GM23338 (cell line): Measurements from ENCODE around the gene CDH23. TPM values are rescaled to one million over a fixed set of nuclear protein-coding genes. Genes with fewer than 3 reads are reported as not detected.

Source experiments
- ATAC-seq: fragments of 200-7000 bp; cut with Tn5 transposase; 3 replicates; pipeline ENCODE4 v1.9.1; 2020
- DNase-seq: peaks from one replicate; pipeline ENCODE4 v3.0.0-alpha.2; 2015; ENCODE audit warnings: low spot score
- H2AFZ ChIP-seq: fragments of 200-600 bp; sonication (generic); 2 replicates; pipeline ENCODE4 v1.8.0; 2016; ENCODE audit warnings: antibody characterized with exemption, mild to moderate bottlenecking, moderate library complexity
- H3F3A ChIP-seq: fragments of 200-600 bp; sonication (generic); replicated peaks from 2 replicates; pipeline ENCODE4 v1.8.0; 2017; ENCODE audit warnings: antibody characterized with exemption, mixed run types, low read depth
- H3K27ac ChIP-seq: fragments of 200-600 bp; sonication (generic); 2 replicates; pipeline ENCODE4 v1.6.1; 2016; ENCODE audit warnings: low read depth
- H3K27me3 ChIP-seq: fragments of 200-600 bp; sonication (generic); 2 replicates; pipeline ENCODE4 v1.8.0; 2016; ENCODE audit warnings: mild to moderate bottlenecking, mixed run types, moderate library complexity; ENCODE audit not compliant: insufficient read depth
- H3K36me3 ChIP-seq: fragments of 200-600 bp; sonication (generic); 2 replicates; pipeline ENCODE4 v1.8.0; 2016; ENCODE audit warnings: mild to moderate bottlenecking; ENCODE audit not compliant: insufficient read depth
- H3K4me1 ChIP-seq: fragments of 200-600 bp; sonication (generic); 2 replicates; pipeline ENCODE4 v1.8.0; 2016; ENCODE audit warnings: mild to moderate bottlenecking, moderate library complexity; ENCODE audit not compliant: insufficient read depth
- H3K4me2 ChIP-seq: fragments of 200-600 bp; sonication (generic); 2 replicates; pipeline ENCODE4 v1.7.1; 2017; ENCODE audit warnings: mixed run types
- H3K4me3 ChIP-seq: fragments of 200-600 bp; sonication (generic); 2 replicates; pipeline ENCODE4 v1.6.1; 2016; ENCODE audit warnings: mixed run types
- H3K79me2 ChIP-seq: fragments of 200-600 bp; sonication (generic); replicated peaks from 2 replicates; pipeline ENCODE4 v1.8.0; 2017; ENCODE audit warnings: mild to moderate bottlenecking; ENCODE audit not compliant: insufficient read depth
- H3K9me2 ChIP-seq: fragments of 200-600 bp; sonication (generic); 2 replicates; pipeline ENCODE4 v1.8.0; 2017; ENCODE audit not compliant: insufficient read depth
- H4K20me1 ChIP-seq: fragments of 200-600 bp; sonication (generic); replicated peaks from 2 replicates; pipeline ENCODE4 v1.8.0; 2017; ENCODE audit warnings: mild to moderate bottlenecking; ENCODE audit not compliant: insufficient read depth
- H3K27ac Mint-ChIP-seq: 2 replicates; pipeline ENCODE4 v1.8.0; 2020; ENCODE audit warnings: inconsistent platforms, mild to moderate bottlenecking, moderate library complexity, mixed read lengths
- H3K27me3 Mint-ChIP-seq: 3 replicates; pipeline ENCODE4 v1.8.0; 2022; ENCODE audit warnings: low read depth, mild to moderate bottlenecking, moderate library complexity, mixed read lengths, inconsistent platforms; ENCODE audit not compliant: insufficient read depth, poor library complexity
- H3K36me3 Mint-ChIP-seq: 3 replicates; pipeline ENCODE4 v1.8.0; 2021; ENCODE audit warnings: low read depth, mild to moderate bottlenecking, inconsistent platforms, moderate library complexity, mixed read lengths
- H3K4me1 Mint-ChIP-seq: 3 replicates; pipeline ENCODE4 v1.8.0; 2020; ENCODE audit warnings: mild to moderate bottlenecking, inconsistent platforms, mixed read lengths
- H3K4me3 Mint-ChIP-seq: 3 replicates; pipeline ENCODE4 v1.8.0; 2021; ENCODE audit warnings: moderate library complexity, mild to moderate bottlenecking, inconsistent platforms, mixed read lengths
- H3K9me3 Mint-ChIP-seq: 3 replicates; pipeline ENCODE4 v1.8.0; 2020; ENCODE audit warnings: moderate library complexity, mild to moderate bottlenecking, inconsistent platforms, mixed read lengths
- CREB1 ChIP-seq: fragments of 250-450 bp; sonication (Bioruptor Pico); IDR thresholded peaks from 2 replicates; pipeline ENCODE4 v1.5.0; 2020; ENCODE audit warnings: low read depth, mild to moderate bottlenecking, moderate library complexity
- CTCF ChIP-seq, 2 experiments: fragments of 200-600 bp in 1 of 2; sonication (generic) in 1 of 2; conservative IDR thresholded peaks; 2 replicates each; pipeline versions ENCODE4 v1.5.1 to v1.6.1; 2016 to 2017; ENCODE audit warnings: antibody characterized with exemption in 2 of 2, low read depth in 2 of 2, mild to moderate bottlenecking in 2 of 2, moderate library complexity in 1 of 2
- ETS1 ChIP-seq: IDR thresholded peaks from 2 replicates; pipeline ENCODE4 v1.6.1; 2016; ENCODE audit warnings: antibody characterized with exemption
- POLR2AphosphoS5 ChIP-seq: IDR thresholded peaks from 2 replicates; pipeline ENCODE4 v1.6.1; 2016; ENCODE audit warnings: antibody characterized with exemption, low read depth
- STAT1 ChIP-seq: IDR thresholded peaks from one replicate; pipeline ENCODE4 v1.6.1; 2016; ENCODE audit warnings: antibody characterized with exemption; ENCODE audit not compliant: unreplicated experiment
- polyA plus RNA-seq: library from polyadenylated mRNA; unstranded; fragments of >200 nt; fragmentation: Nextera tagmentation; extraction: Ambion mirVana; gene quantifications from 2 replicates; pipeline ENCODE4 v1.2.1, GENCODE V29; 2016
- total RNA-seq: library from RNA; depleted of rRNA; stranded (reverse); fragments of >200 nt; shearing (Covaris generic); gene quantifications from 2 replicates; pipeline ENCODE4 v1.2.3, GENCODE V29; 2014
- TF ChIP-seq, protein P1 (sequence below): fragments of 250-450 bp; sonication (Bioruptor Pico); IDR thresholded peaks from 2 replicates; pipeline ENCODE4 v1.5.0; 2020; ENCODE audit warnings: mild to moderate bottlenecking, moderate library complexity

The CDH23 gene
- total and polyA plus RNA-seq, 2 experiments from 2014 or later, result 0.95 to 4.3 TPM

- no peak for TF ChIP-seq CTCF (conservative IDR thresholded peaks at IDR 0.05; ENCODE audit: low read depth in 2 of 2)
- TF ChIP-seq CREB1, result no peak
- TF ChIP-seq, protein P1, sequence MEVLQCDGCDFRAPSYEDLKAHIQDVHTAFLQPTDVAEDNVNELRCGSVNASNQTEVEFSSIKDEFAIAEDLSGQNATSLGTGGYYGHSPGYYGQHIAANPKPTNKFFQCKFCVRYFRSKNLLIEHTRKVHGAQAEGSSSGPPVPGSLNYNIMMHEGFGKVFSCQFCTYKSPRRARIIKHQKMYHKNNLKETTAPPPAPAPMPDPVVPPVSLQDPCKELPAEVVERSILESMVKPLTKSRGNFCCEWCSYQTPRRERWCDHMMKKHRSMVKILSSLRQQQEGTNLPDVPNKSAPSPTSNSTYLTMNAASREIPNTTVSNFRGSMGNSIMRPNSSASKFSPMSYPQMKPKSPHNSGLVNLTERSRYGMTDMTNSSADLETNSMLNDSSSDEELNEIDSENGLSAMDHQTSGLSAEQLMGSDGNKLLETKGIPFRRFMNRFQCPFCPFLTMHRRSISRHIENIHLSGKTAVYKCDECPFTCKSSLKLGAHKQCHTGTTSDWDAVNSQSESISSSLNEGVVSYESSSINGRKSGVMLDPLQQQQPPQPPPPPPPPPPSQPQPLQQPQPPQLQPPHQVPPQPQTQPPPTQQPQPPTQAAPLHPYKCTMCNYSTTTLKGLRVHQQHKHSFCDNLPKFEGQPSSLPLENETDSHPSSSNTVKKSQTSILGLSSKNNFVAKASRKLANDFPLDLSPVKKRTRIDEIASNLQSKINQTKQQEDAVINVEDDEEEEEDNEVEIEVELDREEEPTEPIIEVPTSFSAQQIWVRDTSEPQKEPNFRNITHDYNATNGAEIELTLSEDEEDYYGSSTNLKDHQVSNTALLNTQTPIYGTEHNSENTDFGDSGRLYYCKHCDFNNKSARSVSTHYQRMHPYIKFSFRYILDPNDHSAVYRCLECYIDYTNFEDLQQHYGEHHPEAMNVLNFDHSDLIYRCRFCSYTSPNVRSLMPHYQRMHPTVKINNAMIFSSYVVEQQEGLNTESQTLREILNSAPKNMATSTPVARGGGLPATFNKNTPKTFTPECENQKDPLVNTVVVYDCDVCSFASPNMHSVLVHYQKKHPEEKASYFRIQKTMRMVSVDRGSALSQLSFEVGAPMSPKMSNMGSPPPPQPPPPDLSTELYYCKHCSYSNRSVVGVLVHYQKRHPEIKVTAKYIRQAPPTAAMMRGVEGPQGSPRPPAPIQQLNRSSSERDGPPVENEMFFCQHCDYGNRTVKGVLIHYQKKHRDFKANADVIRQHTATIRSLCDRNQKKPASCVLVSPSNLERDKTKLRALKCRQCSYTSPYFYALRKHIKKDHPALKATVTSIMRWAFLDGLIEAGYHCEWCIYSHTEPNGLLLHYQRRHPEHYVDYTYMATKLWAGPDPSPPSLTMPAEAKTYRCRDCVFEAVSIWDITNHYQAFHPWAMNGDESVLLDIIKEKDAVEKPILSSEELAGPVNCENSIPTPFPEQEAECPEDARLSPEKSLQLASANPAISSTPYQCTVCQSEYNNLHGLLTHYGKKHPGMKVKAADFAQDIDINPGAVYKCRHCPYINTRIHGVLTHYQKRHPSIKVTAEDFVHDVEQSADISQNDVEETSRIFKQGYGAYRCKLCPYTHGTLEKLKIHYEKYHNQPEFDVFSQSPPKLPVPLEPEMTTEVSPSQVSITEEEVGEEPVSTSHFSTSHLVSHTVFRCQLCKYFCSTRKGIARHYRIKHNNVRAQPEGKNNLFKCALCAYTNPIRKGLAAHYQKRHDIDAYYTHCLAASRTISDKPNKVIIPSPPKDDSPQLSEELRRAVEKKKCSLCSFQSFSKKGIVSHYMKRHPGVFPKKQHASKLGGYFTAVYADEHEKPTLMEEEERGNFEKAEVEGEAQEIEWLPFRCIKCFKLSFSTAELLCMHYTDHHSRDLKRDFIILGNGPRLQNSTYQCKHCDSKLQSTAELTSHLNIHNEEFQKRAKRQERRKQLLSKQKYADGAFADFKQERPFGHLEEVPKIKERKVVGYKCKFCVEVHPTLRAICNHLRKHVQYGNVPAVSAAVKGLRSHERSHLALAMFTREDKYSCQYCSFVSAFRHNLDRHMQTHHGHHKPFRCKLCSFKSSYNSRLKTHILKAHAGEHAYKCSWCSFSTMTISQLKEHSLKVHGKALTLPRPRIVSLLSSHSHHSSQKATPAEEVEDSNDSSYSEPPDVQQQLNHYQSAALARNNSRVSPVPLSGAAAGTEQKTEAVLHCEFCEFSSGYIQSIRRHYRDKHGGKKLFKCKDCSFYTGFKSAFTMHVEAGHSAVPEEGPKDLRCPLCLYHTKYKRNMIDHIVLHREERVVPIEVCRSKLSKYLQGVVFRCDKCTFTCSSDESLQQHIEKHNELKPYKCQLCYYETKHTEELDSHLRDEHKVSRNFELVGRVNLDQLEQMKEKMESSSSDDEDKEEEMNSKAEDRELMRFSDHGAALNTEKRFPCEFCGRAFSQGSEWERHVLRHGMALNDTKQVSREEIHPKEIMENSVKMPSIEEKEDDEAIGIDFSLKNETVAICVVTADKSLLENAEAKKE, result no peak
- TF ChIP-seq ETS1, result no peak
Observed at GRCh38 chr10:71380841-71381240, 15.9 kb upstream of the CDH23 start (continued).

- no peaks in the 10 kb centered on the region for H3K36me3 ChIP-seq
- H3K36me3 Mint-ChIP-seq, result no peaks in the 10 kb centered on the region
- peaks cover 4% of the 10 kb centered on the region; the same call in 2 of the 3 replicates for H3K4me1 Mint-ChIP-seq
- H3K9me2 ChIP-seq, result no peaks in the 10 kb centered on the region
- H3K27me3 ChIP-seq, result no peaks in the 10 kb centered on the region
- no peak overlapping the region for H3K4me3 Mint-ChIP-seq
- no peak overlapping the region for H2AFZ ChIP-seq
- ATAC-seq (no peak), DNase-seq (no peak)
- H3K9me3 Mint-ChIP-seq, result no peaks in the 10 kb centered on the region
- no peak for TF ChIP-seq STAT1
- no peak for TF ChIP-seq POLR2AphosphoS5
- H4K20me1 ChIP-seq, result no peaks in the 10 kb centered on the region
- H3K4me2 ChIP-seq, result no peak overlapping the region
- H3K79me2 ChIP-seq, result no peaks in the 10 kb centered on the region
- H3K27me3 Mint-ChIP-seq, result peaks cover 4% of the 10 kb centered on the region
- H3F3A ChIP-seq, result no peaks in the 10 kb centered on the region
- H3K4me3 ChIP-seq, result no peak overlapping the region
- peaks cover 4% of the 10 kb centered on the region; the same call in 1 of the 2 replicates for H3K4me1 ChIP-seq
- H3K27ac Mint-ChIP-seq, result no peak overlapping the region
- H3K27ac ChIP-seq, result no peak overlapping the region
Observed at GRCh38 chr10:71381611-71382010, 15.1 kb upstream of the CDH23 start.
